Activated CD8-positive, alpha-beta memory T cell treated with anti-CD3 and anti-CD28 coated beads for 36 hours (primary cell): ENCODE measurements around the gene DUSP7. TPM values are rescaled to one million over a fixed set of nuclear protein-coding genes. Genes with fewer than 3 reads are reported as not detected.

Experiments used
- CTCF ChIA-PET: fragments of 350-600 bp; sonication (Branson Sonifier 250); formaldehyde crosslinking; loops from one replicate; lab custom pipeline; 2021; ENCODE audit warnings: antibody characterized with exemption; lab: Charles Lee
- POLR2A ChIA-PET: fragments of 350-600 bp; sonication (Branson Sonifier 250); formaldehyde crosslinking; loops from one replicate; lab custom pipeline; 2021; ENCODE audit warnings: antibody characterized with exemption; lab: Charles Lee
- total RNA-seq, 2 experiments: library from RNA; stranded (reverse); gene quantifications; one replicate each; pipeline ENCODE4 v1.2.3, GENCODE V29; 2021

DUSP7 gene
- total RNA-seq, 2 experiments from 2014 or later: 26.5 to 26.8 TPM

DNA sequence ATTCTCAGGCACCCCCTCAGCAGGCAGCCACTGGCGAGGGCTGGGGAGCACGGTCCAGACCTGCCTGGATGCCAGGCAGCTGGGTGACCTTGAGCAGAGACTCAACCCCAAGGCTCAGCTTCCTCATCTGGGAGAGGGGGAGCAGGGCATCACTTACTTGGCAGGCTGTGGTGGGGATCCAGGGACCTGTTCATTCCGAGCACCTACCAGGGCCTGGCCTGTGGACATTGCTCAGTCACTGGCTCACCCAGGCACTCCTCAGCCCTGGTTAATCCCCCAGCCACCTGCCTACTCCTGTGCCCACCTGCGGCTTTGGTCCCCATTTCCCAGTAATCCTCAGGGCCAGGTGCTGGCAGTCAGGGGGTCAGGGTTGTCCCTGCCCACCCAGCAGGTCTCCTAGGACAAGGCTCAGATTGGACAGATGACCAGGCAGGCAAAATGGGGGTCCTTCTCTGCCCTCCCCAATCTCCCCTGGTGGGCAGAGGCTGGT is 51.4 kb downstream of the DUSP7 start:
- ChIA-PET CTCF (interaction anchor here (1.7 to 5.3 kb wide), 2 partner anchors 118 to 141 kb away, joined by 8 to 41 read pairs; no protein-coding TSS in a partner anchor), POLR2A (no interaction called here)

DNA sequence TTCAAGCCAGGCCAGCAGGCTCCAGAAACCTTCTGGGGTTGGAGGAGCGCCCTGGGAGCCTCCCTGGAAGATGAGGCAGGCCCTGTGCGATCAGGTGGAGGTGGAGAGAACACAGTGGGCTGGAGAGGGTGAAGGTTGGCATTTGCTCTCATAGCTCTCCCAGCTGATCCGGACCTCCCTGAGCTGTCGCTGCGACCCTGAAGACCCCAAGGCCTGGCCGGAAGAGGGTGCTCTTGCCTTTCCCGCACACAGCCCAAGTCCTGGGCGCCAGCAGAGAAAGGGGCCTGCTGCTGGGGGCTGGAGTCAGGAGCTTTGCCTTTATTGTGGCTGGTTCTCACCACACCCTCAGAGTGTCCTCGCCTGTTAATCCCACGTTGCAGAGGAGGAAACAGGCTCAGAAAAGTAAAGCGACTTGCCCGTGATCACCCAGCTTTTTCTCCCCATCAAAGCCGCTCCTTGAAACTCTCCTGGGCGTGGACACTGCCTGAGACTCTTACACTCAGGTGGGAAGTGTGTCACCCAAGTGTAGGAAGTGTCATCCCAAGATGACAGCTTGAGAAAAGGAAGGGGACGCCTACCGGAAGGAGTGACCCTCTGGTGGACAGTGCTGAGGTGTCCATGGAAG is 52.1 kb downstream of the DUSP7 start:
- ChIA-PET CTCF (interaction anchor here (1.1 to 5.3 kb wide), 3 partner anchors 49 to 142 kb away, joined by 5 to 41 read pairs (median 8); no protein-coding TSS in a partner anchor), POLR2A (interaction anchor here (0.6 kb wide), 1 partner anchor 37 kb away, joined by 4 read pairs; no protein-coding TSS in a partner anchor)

DNA sequence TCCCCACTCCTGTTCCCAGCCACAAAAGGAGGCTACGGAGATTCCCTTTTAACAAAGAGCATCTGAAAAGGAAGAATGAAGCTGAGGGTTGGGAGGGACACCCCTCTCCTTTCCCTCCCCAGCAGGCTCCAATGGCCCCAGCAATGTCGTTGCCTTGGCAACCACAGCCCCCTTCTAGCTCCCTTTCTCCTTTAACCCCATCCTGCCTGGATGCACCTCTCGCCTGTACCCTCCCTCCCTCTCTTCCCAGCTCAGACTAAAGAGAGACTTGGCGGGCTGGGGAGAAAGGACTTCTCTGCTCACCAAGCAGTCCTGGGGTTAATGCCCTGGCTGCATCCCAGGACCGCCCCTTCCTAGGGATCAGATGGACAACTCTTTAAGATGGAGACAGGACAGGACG is 53.6 kb downstream of the DUSP7 start:
- ChIA-PET POLR2A (no interaction called here), CTCF (interaction anchor here (1.0 to 5.3 kb wide), 9 partner anchors 39 to 179 kb away, joined by 3 to 42 read pairs (median 4); partner anchors contain the start of genes PARP3 and RRP9)

DNA sequence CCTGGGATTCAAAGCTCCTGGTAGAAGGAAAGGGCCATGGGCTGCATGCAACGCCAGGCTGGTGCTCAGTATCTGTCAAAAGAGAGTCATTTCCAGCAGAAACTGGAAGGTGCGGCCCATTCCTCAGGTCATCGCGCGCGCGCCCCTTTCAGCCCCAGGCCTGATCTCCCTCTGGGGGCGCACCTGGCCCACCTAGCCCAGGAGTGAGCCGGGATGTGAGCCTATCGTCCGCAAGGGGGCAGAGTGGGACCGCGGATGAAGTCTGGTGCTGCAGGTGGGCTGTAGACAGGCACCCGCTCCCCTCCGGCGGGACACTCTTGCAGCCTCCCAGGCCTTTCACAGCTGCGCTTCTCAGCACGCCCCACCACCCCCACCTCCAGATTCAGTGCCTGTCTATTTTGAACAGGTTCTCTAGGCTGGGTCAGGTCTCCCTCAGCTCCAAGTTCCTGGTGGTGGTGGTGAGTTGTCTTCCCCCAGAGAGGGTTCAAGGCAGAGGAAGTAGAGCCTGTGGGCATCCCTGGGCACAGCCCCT is 54.9 kb downstream of the DUSP7 start:
- ChIA-PET POLR2A (interaction anchor here (0.6 kb wide), 1 partner anchor 130 kb away, joined by 3 read pairs; no protein-coding TSS in a partner anchor), CTCF (interaction anchor here (0.6 to 5.3 kb wide), 28 partner anchors 11 to 362 kb away, joined by 3 to 42 read pairs (median 4); partner anchors contain the start of genes ABHD14B, ACY1, DUSP7 and PARP3)

DNA sequence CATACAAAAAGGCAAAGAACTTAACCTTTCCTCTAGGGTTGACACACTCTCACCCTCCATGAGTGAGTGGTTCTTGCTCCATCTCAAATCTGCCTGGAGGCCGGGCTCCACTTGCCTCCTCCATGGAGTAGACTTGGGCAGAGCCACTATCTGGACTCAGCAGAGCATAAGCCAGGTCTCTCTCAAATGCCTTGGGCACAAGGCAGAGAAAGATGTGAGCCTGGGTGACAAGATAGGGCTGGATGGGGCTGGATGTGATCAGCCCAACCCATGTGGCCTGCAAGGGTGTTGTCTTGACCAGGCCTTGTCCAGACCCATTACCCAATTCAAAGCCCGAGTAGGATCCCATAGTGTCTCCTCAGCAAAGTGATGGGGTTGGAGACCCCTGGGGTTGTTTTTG is 56.5 kb downstream of the DUSP7 start:
- ChIA-PET CTCF (interaction anchor here (2.7 to 5.3 kb wide), 3 partner anchors 54 to 146 kb away, joined by 25 to 42 read pairs (median 41); partner anchors contain the start of gene DUSP7), POLR2A (no interaction called here)

Other genes starting within 250 kb of the DUSP7 start
- not detected for gene IQCF2, start 195.0 kb downstream of the DUSP7 start, total RNA-seq
- gene IQCF5, start 181.0 kb downstream of the DUSP7 start, total RNA-seq: not detected
- gene IQCF1, start 153.2 kb downstream of the DUSP7 start, total RNA-seq: not detected
- 10 to 100 TPM; 82.4 to 83.9 TPM for gene RRP9, start 114.7 kb downstream of the DUSP7 start, total RNA-seq
- gene PARP3, start 114.2 kb downstream of the DUSP7 start, total RNA-seq: 10 to 100 TPM in 1 of 2 experiments, 1 to 10 TPM in 1; 9.7 to 12.2 TPM
- gene GPR62, start 101.2 kb downstream of the DUSP7 start, total RNA-seq: not detected
- 10 to 100 TPM; 10.4 to 10.9 TPM for gene PCBP4, start 89.1 kb downstream of the DUSP7 start, total RNA-seq
- gene ABHD14B, start 82.5 kb downstream of the DUSP7 start, total RNA-seq: 10 to 100 TPM; 57.2 to 59.0 TPM
- gene ABHD14A, start 81.5 kb downstream of the DUSP7 start, total RNA-seq: 10 to 100 TPM; 14.4 to 14.5 TPM
- gene ACY1, start 73.0 kb downstream of the DUSP7 start, total RNA-seq: 10 to 100 TPM; 57.0 to 63.9 TPM
- 1,000 to 10,000 TPM; 1,417 to 1,432 TPM for gene RPL29, start 60.7 kb downstream of the DUSP7 start, total RNA-seq
- 10 to 100 TPM; 24.5 to 27.4 TPM for gene POC1A, start 97.9 kb upstream of the DUSP7 start, total RNA-seq
- 10 to 100 TPM; 71.7 to 73.8 TPM for gene ALAS1, start 141.6 kb upstream of the DUSP7 start, total RNA-seq
- under 1 TPM; 0.23 to 0.50 TPM for gene TLR9, start 169.1 kb upstream of the DUSP7 start, total RNA-seq
- 100 to 1,000 TPM; 117 to 123 TPM for gene TWF2, start 182.6 kb upstream of the DUSP7 start, total RNA-seq
- gene PPM1M, start 189.2 kb upstream of the DUSP7 start, total RNA-seq: 10 to 100 TPM; 70.2 to 75.3 TPM
- gene WDR82, start 222.1 kb upstream of the DUSP7 start, total RNA-seq: 100 to 1,000 TPM; 123 to 124 TPM
- gene GLYCTK, start 231.3 kb upstream of the DUSP7 start, total RNA-seq: 10 to 100 TPM; 18.5 to 19.7 TPM